GM12865 (cell line): ENCODE measurements around the gene TFAP2D.

Experiments
- DNase-seq: peaks from one replicate; pipeline ENCODE4 v3.0.0; 2010; ENCODE audit warnings: low read depth
- H3K4me3 ChIP-seq: 2 replicates; pipeline ENCODE4 v1.5.1; 2011; ENCODE audit warnings: mild to moderate bottlenecking, low read depth, low read length, control low read depth
- TF ChIP-seq, protein P1 (sequence below): IDR thresholded peaks from 2 replicates; pipeline ENCODE4 v1.5.1; 2011; ENCODE audit warnings: low read length, control low read depth, low read depth, inconsistent platforms; ENCODE audit not compliant: insufficient read depth; ENCODE audit errors: missing control alignments

TFAP2D gene

DNA sequence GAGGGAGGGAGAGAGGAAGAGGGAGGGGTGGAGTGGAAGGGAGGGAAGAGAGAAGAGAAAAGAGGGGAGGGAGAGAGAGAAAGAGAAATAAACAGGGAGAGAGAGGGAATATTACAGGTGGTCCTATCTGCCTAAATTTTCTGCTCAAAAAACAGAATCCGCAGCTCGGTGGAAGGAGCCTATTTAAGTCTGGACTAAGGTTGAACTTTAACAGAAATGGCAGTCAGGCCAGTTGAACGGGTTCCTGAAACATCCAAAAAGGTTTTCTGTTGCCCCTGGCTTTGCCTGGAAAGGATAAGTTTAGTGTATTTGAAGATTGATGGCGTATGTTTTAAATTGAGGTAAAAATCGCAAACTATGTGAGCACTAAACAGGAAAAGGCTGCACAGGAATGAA lies 107.5 kb downstream of the TFAP2D start:
- TF ChIP-seq, protein P1, sequence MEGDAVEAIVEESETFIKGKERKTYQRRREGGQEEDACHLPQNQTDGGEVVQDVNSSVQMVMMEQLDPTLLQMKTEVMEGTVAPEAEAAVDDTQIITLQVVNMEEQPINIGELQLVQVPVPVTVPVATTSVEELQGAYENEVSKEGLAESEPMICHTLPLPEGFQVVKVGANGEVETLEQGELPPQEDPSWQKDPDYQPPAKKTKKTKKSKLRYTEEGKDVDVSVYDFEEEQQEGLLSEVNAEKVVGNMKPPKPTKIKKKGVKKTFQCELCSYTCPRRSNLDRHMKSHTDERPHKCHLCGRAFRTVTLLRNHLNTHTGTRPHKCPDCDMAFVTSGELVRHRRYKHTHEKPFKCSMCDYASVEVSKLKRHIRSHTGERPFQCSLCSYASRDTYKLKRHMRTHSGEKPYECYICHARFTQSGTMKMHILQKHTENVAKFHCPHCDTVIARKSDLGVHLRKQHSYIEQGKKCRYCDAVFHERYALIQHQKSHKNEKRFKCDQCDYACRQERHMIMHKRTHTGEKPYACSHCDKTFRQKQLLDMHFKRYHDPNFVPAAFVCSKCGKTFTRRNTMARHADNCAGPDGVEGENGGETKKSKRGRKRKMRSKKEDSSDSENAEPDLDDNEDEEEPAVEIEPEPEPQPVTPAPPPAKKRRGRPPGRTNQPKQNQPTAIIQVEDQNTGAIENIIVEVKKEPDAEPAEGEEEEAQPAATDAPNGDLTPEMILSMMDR: no peak
- DNase-seq: no peak
- no peak overlapping the region for H3K4me3 ChIP-seq

DNA sequence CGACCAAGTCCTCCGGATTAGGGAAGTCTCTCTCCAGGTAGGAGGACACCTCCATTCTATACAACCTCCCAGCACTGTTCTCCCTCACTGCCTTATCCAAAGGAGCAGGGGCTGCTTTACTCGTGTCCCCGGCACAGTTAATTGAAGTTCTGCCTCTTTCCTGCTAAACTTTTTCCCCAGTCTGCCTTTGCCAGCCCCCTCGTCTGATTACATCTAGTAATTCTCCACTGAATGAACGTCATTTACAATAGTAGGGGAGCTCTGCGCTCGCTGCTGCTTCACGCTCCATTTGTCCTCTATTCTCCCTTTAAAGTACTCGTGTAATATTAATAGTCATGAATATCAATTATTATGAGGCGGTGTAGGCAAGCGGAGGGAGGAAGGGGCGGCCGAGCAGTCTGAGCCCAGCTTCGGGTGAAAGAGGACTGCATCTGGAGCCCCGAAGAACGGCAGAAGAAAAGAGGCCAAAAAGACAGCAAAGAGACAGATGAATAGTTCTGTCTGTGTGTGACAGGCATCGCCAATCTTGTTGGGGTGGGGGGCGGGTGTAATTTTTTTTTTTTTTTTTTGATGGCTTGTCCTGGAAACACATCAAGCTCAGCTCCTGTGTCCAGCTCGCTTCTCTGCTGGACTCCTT lies 108.2 kb downstream of the TFAP2D start:
- no peak for DNase-seq
- no peak overlapping the region for H3K4me3 ChIP-seq
- TF ChIP-seq, protein P1: no peak

DNA sequence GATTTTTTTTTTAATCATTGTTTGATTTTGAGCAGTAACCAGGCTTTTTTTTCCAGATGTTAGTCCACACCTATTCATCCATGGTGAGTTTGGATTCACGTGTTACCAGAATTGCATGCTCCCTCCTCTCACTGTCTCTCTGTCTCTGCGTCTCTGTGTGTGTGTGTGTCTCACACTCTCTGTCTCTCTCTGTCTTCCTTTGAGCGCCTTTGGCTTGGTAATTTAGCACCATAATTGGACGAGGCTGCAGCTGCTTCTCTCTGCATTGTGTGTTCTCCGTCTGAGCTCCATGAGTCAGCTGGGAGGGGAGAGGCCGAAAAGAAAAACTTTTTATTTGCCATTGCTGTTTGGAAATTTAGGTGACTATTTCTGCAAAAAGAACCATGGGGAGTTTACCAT lies 108.8 kb downstream of the TFAP2D start:
- H3K4me3 ChIP-seq: no peak overlapping the region
- DNase-seq: no peak
- TF ChIP-seq, protein P1: no peak
